PC-9 (cell line): ENCODE measurements around the gene AATF. TPM values are rescaled to one million over a fixed set of nuclear protein-coding genes. Genes with fewer than 3 reads are reported as not detected.

Experiments used
- BruUV-seq: library from RNA; stranded (reverse); fragments of 400-500 nt; replicated peaks from 2 replicates; lab custom pipeline; 2021; lab: Mats Ljungman, UMichigan
- CTCF ChIA-PET: fragments of 300-600 bp; sonication (Branson Sonifier 250); formaldehyde crosslinking; loops from one replicate; lab custom pipeline; 2022; ENCODE audit warnings: antibody characterized with exemption; lab: Charles Lee
- POLR2A ChIA-PET: fragments of 300-600 bp; sonication (Branson Sonifier 250); formaldehyde crosslinking; loops from one replicate; lab custom pipeline; 2022; ENCODE audit warnings: antibody characterized with exemption; ENCODE audit not compliant: unreplicated experiment; lab: Charles Lee
- DNase-seq, 2 experiments: peaks; one replicate each; pipeline versions ENCODE4 v3.0.0 to v3.0.0-alpha.2; 2015 to 2022; ENCODE audit warnings: mixed read lengths in 1 of 2
- H2AFZ ChIP-seq: fragments of 200-600 bp; sonication (generic); 2 replicates; pipeline ENCODE4 v1.8.1; 2017; ENCODE audit warnings: antibody characterized with exemption
- H3F3A ChIP-seq: fragments of 200-600 bp; sonication (generic); 2 replicates; pipeline ENCODE4 v1.8.1; 2017; ENCODE audit warnings: antibody characterized with exemption, mild to moderate bottlenecking, low read depth; ENCODE audit not compliant: insufficient read depth
- H3K27ac ChIP-seq: fragments of 200-600 bp; sonication (generic); 2 replicates; pipeline ENCODE4 v1.6.1; 2016; ENCODE audit warnings: mixed run types
- H3K27me3 ChIP-seq: fragments of 200-600 bp; sonication (generic); 2 replicates; pipeline ENCODE4 v1.6.1; 2016; ENCODE audit warnings: low read depth, mixed run types; ENCODE audit not compliant: insufficient read depth
- H3K36me3 ChIP-seq: fragments of 200-600 bp; sonication (generic); 2 replicates; pipeline ENCODE4 v1.6.1; 2016; ENCODE audit warnings: low read depth, mixed run types
- H3K4me1 ChIP-seq: fragments of 200-600 bp; sonication (generic); replicated peaks from 2 replicates; pipeline ENCODE4 v1.6.1; 2016; ENCODE audit warnings: mixed run types; ENCODE audit not compliant: insufficient read depth
- H3K4me2 ChIP-seq: fragments of 200-600 bp; sonication (generic); 2 replicates; pipeline ENCODE4 v1.6.1; 2017; ENCODE audit warnings: mixed run types
- H3K4me3 ChIP-seq: fragments of 200-600 bp; sonication (generic); 2 replicates; pipeline ENCODE4 v1.6.1; 2016; ENCODE audit warnings: mixed run types
- H3K79me2 ChIP-seq: fragments of 200-600 bp; sonication (generic); 2 replicates; pipeline ENCODE4 v1.6.1; 2017; ENCODE audit warnings: low read depth, mixed run types
- H3K9me2 ChIP-seq: fragments of 200-600 bp; sonication (generic); 2 replicates; pipeline ENCODE4 v1.8.1; 2017; ENCODE audit warnings: mild to moderate bottlenecking; ENCODE audit not compliant: insufficient read depth
- H3K9me3 ChIP-seq: fragments of 200-600 bp; sonication (generic); 2 replicates; pipeline ENCODE4 v1.8.1; 2016; ENCODE audit warnings: low read depth; ENCODE audit not compliant: insufficient read depth
- H4K20me1 ChIP-seq: fragments of 200-600 bp; sonication (generic); 2 replicates; pipeline ENCODE4 v1.8.1; 2017; ENCODE audit not compliant: insufficient read depth
- CTCF ChIP-seq: fragments of 200-600 bp; sonication (generic); conservative IDR thresholded peaks from 2 replicates; pipeline ENCODE4 v1.6.1; 2017; ENCODE audit warnings: mixed run types, antibody characterized with exemption, mild to moderate bottlenecking, moderate library complexity
- EZH2 ChIP-seq: fragments of 200-600 bp; sonication (generic); IDR thresholded peaks from 2 replicates; pipeline ENCODE4 v1.8.0; 2017; ENCODE audit warnings: antibody characterized with exemption, low read depth
- intact Hi-C: fragments of 100-400 bp; cut with micrococcal nuclease; formaldehyde crosslinking; loops from one replicate; pipeline ENCODE4 v1.10.0; 2022; ENCODE audit not compliant: unreplicated experiment
- total RNA-seq: library from RNA; stranded (reverse); gene quantifications from 2 replicates; pipeline ENCODE4 v1.2.3, GENCODE V29; 2021

Gene AATF
- total RNA-seq, 1 experiment from 2014 or later: 71.4 TPM

GRCh38 chr17:37051833-37052232 lies 103.1 kb downstream of the AATF start:
- H3K36me3 ChIP-seq: no peaks in the 10 kb centered on the region
- no peaks in the 10 kb centered on the region for H3K9me3 ChIP-seq
- H3K4me1 ChIP-seq: no peaks in the 10 kb centered on the region
- H4K20me1 ChIP-seq: peaks cover 21% of the 10 kb centered on the region; the same call in 1 of the 2 replicates
- H3K27me3 ChIP-seq: no peaks in the 10 kb centered on the region
- no peak for DNase-seq
- no peak for TF ChIP-seq EZH2
- TF ChIP-seq CTCF: no peak
- H3F3A ChIP-seq: peaks cover 2% of the 10 kb centered on the region; the same call in 1 of the 2 replicates
- no peaks in the 10 kb centered on the region for H3K9me2 ChIP-seq
- intact Hi-C loops: no loop called here
- 0 out of 2 replicates have a peak, but pooled peaks cover 7% of the 10 kb centered on the region for H3K79me2 ChIP-seq
- no peak overlapping the region for H3K4me3 ChIP-seq
- no peak overlapping the region for H3K4me2 ChIP-seq
- ChIA-PET CTCF (no interaction called here), POLR2A (interaction anchor here (0.8 kb wide), 1 partner anchor 9 kb away, joined by 8 read pairs; no protein-coding TSS in a partner anchor)
- no TSS peak for BruUV-seq
- H2AFZ ChIP-seq: no peak overlapping the region
- no peak overlapping the region for H3K27ac ChIP-seq

- POLR2A ChIA-PET: no interaction called here
- no peak overlapping the region for H3K4me3 ChIP-seq
- intact Hi-C loops: no loop called here
- H3K4me1 ChIP-seq: no peaks in the 10 kb centered on the region
- TF ChIP-seq CTCF: no peak
- TF ChIP-seq EZH2: no peak
- H4K20me1 ChIP-seq: peaks cover 16% of the 10 kb centered on the region; the same call in 1 of the 2 replicates
- H3K79me2 ChIP-seq: 0 out of 2 replicates have a peak, but pooled peaks cover 7% of the 10 kb centered on the region
- no peak overlapping the region for H3K4me2 ChIP-seq
- no peaks in the 10 kb centered on the region for H3K9me3 ChIP-seq
- DNase-seq: no peak
- CTCF ChIA-PET: no interaction called here
- H3F3A ChIP-seq: no peaks in the 10 kb centered on the region
- H3K9me2 ChIP-seq: no peaks in the 10 kb centered on the region
- no peaks in the 10 kb centered on the region for H3K36me3 ChIP-seq
- no TSS peak for BruUV-seq
- H3K27me3 ChIP-seq: no peaks in the 10 kb centered on the region
- H2AFZ ChIP-seq: no peak overlapping the region
- H3K27ac ChIP-seq: no peak overlapping the region
Observed at GRCh38 chr17:37052450-37052849, 103.7 kb downstream of the AATF start.

- Histone ChIP-seq H3K9me3 (no peaks in the 10 kb centered on the region), H3K9me2 (no peaks in the 10 kb centered on the region), H3K4me2 (no peak overlapping the region), H3K79me2 (no peaks in the 10 kb centered on the region), H2AFZ (no peak overlapping the region), H3K4me3 (no peak overlapping the region), H3K27ac (no peak overlapping the region), H3K4me1 (peaks cover 2% of the 10 kb centered on the region; the same call in 1 of the 2 replicates), H3F3A (peaks cover 7% of the 10 kb centered on the region; the same call in 1 of the 2 replicates), H4K20me1 (peaks cover 8% of the 10 kb centered on the region; the same call in 1 of the 2 replicates), H3K27me3 (no peaks in the 10 kb centered on the region), H3K36me3 (no peaks in the 10 kb centered on the region)
- no peak for TF ChIP-seq EZH2
- no peak for TF ChIP-seq CTCF
- ChIA-PET CTCF (no interaction called here), POLR2A (interaction anchor here (0.7 kb wide), 1 partner anchor 251 kb away, joined by 3 read pairs; no protein-coding TSS in a partner anchor)
- intact Hi-C loops: no loop called here
- BruUV-seq: no TSS peak
- DNase-seq: no peak
Observed at GRCh38 chr17:37054894-37055293, 106.1 kb downstream of the AATF start.
